Type B pancreatic cell (in vitro differentiated cells): ENCODE data around the gene OGG1. TPM values are rescaled to one million over a fixed set of nuclear protein-coding genes. Genes with fewer than 3 reads are reported as not detected.

Experiments
- DNase-seq: peaks from one replicate; pipeline ENCODE4 v3.0.0; 2021; ENCODE audit warnings: mixed read lengths; ENCODE audit not compliant: unreplicated experiment; ENCODE audit errors: extremely low spot score
- H3K27ac Mint-ChIP-seq: 2 replicates; pipeline ENCODE4 v1.8.0; 2021; ENCODE audit warnings: mild to moderate bottlenecking, mixed read lengths
- H3K27me3 Mint-ChIP-seq: 2 replicates; pipeline ENCODE4 v1.8.0; 2021; ENCODE audit warnings: mixed read lengths
- H3K36me3 Mint-ChIP-seq: 2 replicates; pipeline ENCODE4 v1.8.0; 2021; ENCODE audit warnings: mixed read lengths
- H3K4me1 Mint-ChIP-seq: one replicate; pipeline ENCODE4 v1.8.0; 2021; ENCODE audit warnings: mixed read lengths; ENCODE audit not compliant: unreplicated experiment
- H3K4me3 Mint-ChIP-seq: 2 replicates; pipeline ENCODE4 v1.8.0; 2021; ENCODE audit warnings: mild to moderate bottlenecking, mixed read lengths
- H3K9me3 Mint-ChIP-seq: 2 replicates; pipeline ENCODE4 v1.8.0; 2021; ENCODE audit warnings: mixed read lengths
- total RNA-seq: library from RNA; stranded (reverse); gene quantifications from 2 replicates; pipeline ENCODE4 v1.2.1, GENCODE V29; 2021; ENCODE audit warnings: low replicate concordance
- TF ChIP-seq, protein P1 (sequence below): fragments of 200-600 bp; sonication (generic); conservative IDR thresholded peaks from 2 replicates; pipeline ENCODE4 v1.5.0; 2021; ENCODE audit warnings: antibody characterized with exemption, mild to moderate bottlenecking

Gene OGG1
- total RNA-seq, 1 donor from 2014 or later: 40.4 TPM

- H3K4me3 Mint-ChIP-seq: no peak overlapping the region
- TF ChIP-seq, protein P1, sequence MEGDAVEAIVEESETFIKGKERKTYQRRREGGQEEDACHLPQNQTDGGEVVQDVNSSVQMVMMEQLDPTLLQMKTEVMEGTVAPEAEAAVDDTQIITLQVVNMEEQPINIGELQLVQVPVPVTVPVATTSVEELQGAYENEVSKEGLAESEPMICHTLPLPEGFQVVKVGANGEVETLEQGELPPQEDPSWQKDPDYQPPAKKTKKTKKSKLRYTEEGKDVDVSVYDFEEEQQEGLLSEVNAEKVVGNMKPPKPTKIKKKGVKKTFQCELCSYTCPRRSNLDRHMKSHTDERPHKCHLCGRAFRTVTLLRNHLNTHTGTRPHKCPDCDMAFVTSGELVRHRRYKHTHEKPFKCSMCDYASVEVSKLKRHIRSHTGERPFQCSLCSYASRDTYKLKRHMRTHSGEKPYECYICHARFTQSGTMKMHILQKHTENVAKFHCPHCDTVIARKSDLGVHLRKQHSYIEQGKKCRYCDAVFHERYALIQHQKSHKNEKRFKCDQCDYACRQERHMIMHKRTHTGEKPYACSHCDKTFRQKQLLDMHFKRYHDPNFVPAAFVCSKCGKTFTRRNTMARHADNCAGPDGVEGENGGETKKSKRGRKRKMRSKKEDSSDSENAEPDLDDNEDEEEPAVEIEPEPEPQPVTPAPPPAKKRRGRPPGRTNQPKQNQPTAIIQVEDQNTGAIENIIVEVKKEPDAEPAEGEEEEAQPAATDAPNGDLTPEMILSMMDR: no peak
- peaks cover 7% of the 10 kb centered on the region for H3K36me3 Mint-ChIP-seq
- no peak overlapping the region for H3K27ac Mint-ChIP-seq
- H3K27me3 Mint-ChIP-seq: peaks cover 3% of the 10 kb centered on the region
- peaks cover 8% of the 10 kb centered on the region for H3K4me1 Mint-ChIP-seq
- DNase-seq: no peak
- no peaks in the 10 kb centered on the region for H3K9me3 Mint-ChIP-seq
Observed at GRCh38 chr3:9765865-9766264, 16.1 kb downstream of the OGG1 start.

DNA sequence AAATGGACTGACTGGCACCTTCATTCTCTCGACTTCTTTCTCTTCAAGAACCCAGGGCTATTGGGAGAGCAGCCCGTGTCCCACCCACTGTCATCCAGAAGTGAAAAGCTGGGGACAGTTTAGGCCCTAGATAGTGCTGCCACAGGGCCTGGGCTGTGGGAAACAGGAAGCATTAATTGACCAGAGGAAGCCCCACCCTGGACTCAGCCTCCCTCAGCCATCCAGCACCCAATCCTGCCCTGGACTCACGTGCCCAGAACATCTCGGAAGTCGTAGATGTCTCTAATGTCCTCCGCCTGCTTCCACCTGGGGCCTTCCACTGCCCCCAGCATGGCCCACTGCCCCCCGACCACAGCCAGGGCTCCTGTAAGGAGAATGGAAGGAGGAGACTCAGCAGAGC lies 17.7 kb downstream of the OGG1 start:
- Mint-ChIP-seq H3K27me3 (peaks cover 3% of the 10 kb centered on the region), H3K27ac (no peak overlapping the region), H3K36me3 (peaks cover 4% of the 10 kb centered on the region), H3K4me3 (no peak overlapping the region), H3K4me1 (peaks cover 8% of the 10 kb centered on the region), H3K9me3 (no peaks in the 10 kb centered on the region)
- TF ChIP-seq, protein P1: no peak
- DNase-seq: no peak

DNA sequence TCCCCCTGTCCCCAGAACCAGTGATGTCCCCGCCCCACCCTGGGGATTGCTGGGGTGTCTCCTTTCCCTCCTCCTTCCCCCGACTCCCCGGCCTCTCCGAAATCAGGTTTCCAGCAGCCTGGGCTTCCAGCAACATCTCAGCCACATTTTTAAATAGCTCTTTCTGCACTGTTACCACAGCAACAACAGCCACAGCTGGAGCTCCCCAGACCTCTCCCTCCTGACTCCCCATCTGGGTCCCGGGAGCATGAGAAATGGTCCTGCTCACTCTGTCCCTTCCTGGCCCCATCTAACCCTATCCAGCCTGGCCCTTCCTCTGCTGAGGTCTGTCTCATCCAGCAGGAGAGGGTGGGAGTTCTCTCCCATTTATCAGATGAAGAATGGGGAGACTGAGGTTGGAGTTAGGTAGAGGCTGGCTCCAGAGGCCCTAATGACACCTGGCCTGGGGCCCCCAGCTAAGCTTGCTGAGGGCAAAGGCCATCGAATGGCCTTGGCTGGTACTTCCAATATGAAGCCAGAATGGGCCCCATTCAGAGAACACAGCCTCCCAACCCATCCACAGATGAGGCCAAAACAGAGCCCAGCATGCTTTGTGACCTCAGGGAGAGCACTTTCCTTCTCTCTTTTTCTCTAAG lies 18.5 kb downstream of the OGG1 start:
- H3K27me3 Mint-ChIP-seq: peaks cover 3% of the 10 kb centered on the region

GRCh38 chr3:9769012-9769411 lies 19.3 kb downstream of the OGG1 start:
- DNase-seq: no peak
- TF ChIP-seq, protein P1: no peak
- Mint-ChIP-seq H3K9me3 (no peaks in the 10 kb centered on the region), H3K27ac (no peak overlapping the region), H3K36me3 (peaks cover 4% of the 10 kb centered on the region), H3K4me3 (peak overlapping the region; percentile 84), H3K4me1 (peaks cover 8% of the 10 kb centered on the region), H3K27me3 (peaks cover 3% of the 10 kb centered on the region)

More for the DNA sequence above, 18.5 kb downstream of the OGG1 start:
- no peaks in the 10 kb centered on the region for H3K9me3 Mint-ChIP-seq
- peaks cover 8% of the 10 kb centered on the region for H3K4me1 Mint-ChIP-seq
- no peak overlapping the region for H3K27ac Mint-ChIP-seq
- H3K4me3 Mint-ChIP-seq: no peak overlapping the region
- TF ChIP-seq, protein P1: no peak
- no peak for DNase-seq
- peaks cover 4% of the 10 kb centered on the region for H3K36me3 Mint-ChIP-seq

DNA sequence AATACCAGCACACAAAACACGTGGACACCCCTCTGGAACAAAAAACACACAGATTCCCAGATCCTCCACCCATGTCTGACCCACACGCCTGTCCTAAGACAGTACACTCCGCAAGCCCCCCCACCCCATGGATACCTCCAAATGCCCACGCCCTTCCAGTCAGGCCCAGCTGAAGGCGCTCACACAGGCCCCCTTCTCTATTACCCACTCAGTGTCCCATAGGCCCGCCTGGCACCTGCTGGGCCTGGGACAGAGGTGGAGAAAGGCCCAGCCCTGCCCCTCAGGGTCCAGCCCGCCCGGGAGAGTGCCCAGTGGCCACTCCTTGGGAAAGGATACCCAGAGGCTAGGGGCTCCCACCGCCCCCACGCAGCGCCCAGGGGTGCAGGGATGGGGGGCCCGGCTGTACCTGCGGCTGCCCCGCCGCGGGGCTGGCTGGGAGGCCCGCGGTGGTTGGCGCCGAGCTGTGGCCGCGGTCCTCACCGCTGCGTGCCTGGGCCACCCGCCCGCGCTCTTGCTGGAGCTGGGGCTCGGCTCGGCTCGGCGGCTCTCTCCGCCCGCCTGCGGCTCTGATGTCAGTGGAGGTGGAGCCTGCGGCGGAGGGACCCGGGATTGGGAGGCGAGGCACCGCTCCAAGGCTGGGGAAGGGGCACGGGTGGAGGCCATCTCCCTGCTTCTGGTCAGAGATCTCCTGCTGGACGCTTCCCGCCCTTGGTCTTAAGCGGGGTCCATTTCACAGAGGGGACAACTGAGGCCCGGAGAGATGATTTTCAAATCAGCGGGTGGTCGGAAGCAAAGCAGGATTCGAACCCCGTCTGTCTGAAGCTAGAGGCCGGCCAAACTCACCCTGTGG lies 19.9 kb downstream of the OGG1 start, which contains the start of gene CAMK1:
Gene CAMK1, minus strand, starts transcription at position 522 of the 850 bp plus-strand sequence. CDS start 2,198 bp downstream, outside the sequence.
- Mint-ChIP-seq H3K4me1 (peaks cover 8% of the 10 kb centered on the region), H3K4me3 (peak within 1 kb of the TSS; percentile 84), H3K27me3 (peaks cover 3% of the 10 kb centered on the region), H3K27ac (no peak within 1 kb of the TSS), H3K9me3 (no peaks in the 10 kb centered on the region), H3K36me3 (peaks cover 4% of the 10 kb centered on the region)
- DNase-seq: peak; percentile 78
- TF ChIP-seq, protein P1: no peak
